GM19397 (cell line): ENCODE data around the gene ESRRB.

ENCODE experiments used
- ATAC-seq: cut with Tn5 transposase; IDR thresholded peaks from one replicate; pipeline ENCODE4 v1.9.1; 2021; ENCODE audit warnings: mild to moderate bottlenecking, moderate library complexity; ENCODE audit not compliant: unreplicated experiment

Gene ESRRB

GRCh38 chr14:76439237-76439775, 63.4 kb downstream of the ESRRB start:
- ATAC-seq, result no peak

- ATAC-seq, result no peak
These were observed 70.5 kb downstream of the ESRRB start for GRCh38 chr14:76446486-76446885.

DNA sequence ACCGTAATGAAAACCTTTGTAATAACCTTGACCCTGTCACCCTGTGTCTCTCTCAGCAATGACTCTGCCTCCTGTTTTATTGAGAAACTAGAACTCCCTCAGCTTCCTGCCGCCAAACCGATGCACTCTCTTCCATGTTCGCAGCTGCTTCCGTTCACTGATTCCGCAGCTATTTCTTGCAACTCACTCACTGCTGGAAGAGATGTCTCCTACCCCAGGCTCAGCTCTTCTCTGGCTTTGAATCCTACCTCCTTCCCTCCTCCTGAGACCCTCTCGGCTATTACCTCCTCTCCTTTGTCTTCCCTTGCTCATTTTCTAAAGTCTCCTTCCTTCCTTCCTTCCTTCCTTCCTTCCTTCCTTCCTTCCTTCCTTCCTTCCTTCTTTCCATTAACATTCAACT, 71.0 kb downstream of the ESRRB start:
- ATAC-seq, result no peak

DNA sequence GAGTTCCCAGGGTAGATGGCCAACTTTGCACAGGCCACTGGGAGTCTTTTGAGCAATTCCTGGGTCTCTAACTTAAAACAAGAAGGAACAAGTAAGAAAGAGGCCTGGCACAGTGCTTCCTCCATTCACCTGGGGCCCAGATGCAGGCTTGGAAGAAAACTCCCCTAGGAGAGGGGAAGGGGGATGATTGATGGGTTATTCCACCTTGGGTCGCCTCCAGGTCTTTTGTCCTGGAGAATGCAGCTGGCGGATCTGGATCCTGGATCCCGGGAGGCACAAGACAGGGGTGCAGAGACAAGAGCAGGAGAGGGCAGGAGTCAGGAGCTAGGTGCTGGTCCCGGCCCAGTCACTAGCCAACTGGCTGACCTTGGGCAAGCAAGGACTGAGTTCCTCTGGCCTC, 74.5 kb downstream of the ESRRB start:
- ATAC-seq, result no peak

- ATAC-seq, result no peak
These were observed 80.3 kb downstream of the ESRRB start for GRCh38 chr14:76456200-76456599.

DNA sequence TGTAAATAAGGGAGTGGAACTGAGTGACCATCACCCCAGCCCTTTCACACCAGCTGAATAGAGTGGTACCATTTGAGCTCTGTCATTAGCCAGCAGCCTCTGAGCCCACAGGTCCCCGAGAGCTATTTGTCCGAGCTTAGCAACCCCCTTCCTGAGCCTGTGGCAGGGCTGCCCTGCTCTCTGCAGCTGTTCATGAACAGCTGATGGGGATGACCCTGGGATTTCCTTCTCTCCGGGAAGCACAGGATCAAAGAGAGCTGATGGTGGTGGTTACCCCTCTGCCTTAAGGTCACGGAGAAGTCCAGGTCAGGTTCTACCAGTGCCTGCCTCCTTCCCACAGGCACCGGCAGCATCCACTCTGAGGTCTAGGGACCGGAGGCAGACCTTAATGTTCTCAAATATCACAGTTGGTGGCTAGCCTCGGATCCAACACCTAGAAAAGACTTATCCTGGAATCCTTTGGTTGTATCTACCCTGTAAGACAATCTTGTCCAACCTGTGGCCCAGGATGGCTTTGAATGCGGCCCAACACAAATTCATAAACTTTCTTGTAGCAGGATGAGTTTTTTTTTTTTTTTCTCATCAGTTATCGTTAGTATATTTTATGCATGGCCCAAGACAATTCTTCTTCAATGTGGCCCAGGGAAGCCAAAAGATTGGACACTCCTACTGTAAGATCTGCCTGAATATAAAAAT, 81.1 kb downstream of the ESRRB start:
- no peak for ATAC-seq

DNA sequence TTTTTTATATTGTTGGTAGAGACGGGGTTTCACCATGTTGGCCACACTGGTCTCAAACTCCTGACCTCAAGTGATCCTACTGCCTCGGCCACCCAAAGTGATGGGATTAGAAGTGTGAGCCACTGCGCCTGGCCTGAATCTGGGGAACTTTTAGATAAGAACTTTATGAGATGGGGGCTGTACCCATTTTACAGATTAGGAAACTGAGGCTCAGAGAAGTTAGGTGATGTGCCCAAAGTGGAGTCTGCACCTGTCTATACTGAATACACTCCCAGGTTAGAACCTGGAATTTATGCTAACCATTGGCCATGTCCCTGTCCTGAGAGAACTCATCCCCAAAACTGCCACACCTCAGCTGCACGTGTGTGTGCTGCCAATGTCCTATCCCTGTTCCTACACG, 81.9 kb downstream of the ESRRB start:
- ATAC-seq, result no peak

DNA sequence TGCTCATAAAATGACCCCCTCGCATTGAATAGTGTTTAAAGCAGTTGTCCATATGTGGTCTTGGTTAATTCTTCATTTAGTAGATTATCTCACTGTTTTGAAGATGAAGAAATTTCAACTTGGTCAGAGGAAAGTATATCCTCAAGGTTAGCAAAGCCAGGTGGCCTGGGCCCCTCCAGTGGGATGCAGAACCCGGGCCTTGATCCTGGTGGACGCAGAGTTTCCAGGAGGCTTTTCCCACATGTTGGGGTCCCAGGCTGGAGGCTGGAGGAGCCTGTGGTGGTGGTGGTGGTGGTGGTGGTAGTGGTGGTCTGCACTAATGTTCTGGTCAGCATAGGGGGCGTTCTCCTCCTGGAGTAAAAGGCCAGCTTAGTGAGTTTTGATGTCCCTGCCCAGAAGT, 85.9 kb downstream of the ESRRB start:
- ATAC-seq, result no peak

- no peak for ATAC-seq
These were observed 86.4 kb downstream of the ESRRB start for GRCh38 chr14:76462330-76462729.

GRCh38 chr14:76463105-76463504, 87.2 kb downstream of the ESRRB start:
- ATAC-seq, result no peak

DNA sequence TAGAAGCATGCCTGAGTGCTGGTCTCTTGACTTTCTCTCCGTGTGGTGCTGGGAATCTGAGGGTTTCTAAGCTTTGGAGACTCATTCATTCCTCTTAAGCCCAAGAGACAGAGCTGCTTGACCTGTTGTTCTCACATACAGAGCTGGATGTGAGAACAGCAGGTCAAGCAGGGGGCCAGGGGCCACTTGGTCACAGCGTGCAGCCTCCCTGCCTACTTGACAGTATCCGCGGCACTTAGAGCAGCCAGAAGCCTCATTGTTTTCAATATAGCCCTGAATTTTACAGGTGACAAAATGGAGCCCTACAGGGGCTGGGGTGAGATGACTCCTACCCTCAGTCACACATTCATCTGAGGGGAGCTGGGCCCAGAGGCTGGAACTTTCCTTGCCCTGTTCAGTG, 88.9 kb downstream of the ESRRB start:
- ATAC-seq, result no peak

DNA sequence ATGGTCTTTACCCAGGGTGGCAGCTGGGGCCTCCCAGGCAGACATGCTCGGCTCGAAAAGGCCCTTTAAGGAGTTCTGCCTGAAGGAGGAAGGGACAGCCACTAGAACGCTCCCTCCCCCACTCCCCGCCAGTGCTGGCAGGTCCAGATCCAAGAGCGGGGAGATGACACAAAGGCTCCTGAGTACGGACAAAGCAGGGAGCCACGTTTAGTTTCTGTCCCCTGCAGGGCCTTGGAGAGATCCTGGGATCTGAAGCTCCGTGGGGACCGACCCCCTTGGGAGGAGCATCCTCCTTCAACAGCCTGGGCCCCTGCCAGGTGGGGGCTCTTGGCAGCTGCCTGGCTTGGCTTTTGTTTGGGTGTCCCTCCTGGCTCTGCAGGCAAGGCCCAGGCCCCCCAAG, 89.7 kb downstream of the ESRRB start:
- ATAC-seq, result no peak

DNA sequence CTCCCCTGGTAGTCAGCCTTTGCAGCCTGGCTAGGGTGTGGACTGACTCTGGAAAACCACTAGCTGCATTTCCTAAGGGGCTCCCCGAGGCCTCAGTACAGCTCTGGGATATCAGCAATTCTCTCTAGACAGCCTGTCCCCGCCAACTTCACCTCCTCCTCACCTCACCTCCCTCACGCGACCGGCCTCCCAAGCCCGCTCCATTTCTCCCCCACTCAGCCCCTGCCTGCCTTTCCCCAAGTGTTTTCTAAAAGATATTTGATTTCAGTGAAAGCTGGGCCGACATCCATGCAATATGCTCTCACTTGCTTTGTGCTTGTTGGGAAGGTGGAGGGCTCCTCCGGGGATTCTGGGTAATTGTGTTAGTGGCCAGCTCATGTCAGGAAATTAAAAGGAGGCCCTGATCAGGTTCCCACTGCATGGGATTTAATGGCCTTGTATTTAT, 91.8 kb downstream of the ESRRB start:
- no peak for ATAC-seq

GRCh38 chr14:76472199-76472723, 96.3 kb downstream of the ESRRB start:
- ATAC-seq, result no peak

GRCh38 chr14:76473481-76474263, 97.7 kb downstream of the ESRRB start:
- no peak for ATAC-seq

GRCh38 chr14:76480426-76480825, 104.5 kb downstream of the ESRRB start:
- no peak for ATAC-seq

DNA sequence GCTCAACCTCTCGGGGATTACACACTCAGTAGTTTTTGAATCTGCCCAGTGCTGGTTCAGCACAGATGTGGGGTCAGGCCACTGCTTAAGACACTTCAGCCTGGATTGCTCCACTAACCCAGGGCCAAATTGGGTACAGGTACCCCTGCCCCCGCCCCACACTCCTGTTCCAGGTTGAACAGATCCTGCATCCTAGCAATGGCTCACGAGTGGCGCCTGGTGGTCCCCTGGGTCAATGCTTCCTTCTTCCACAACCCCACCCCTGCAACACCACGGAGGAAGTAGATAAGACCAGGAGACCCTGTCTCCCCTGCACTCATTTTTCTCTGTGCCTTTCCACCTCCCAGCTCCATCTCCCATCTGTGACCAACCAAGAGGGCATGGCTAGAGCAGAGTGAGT, 108.4 kb downstream of the ESRRB start:
- no peak for ATAC-seq

DNA sequence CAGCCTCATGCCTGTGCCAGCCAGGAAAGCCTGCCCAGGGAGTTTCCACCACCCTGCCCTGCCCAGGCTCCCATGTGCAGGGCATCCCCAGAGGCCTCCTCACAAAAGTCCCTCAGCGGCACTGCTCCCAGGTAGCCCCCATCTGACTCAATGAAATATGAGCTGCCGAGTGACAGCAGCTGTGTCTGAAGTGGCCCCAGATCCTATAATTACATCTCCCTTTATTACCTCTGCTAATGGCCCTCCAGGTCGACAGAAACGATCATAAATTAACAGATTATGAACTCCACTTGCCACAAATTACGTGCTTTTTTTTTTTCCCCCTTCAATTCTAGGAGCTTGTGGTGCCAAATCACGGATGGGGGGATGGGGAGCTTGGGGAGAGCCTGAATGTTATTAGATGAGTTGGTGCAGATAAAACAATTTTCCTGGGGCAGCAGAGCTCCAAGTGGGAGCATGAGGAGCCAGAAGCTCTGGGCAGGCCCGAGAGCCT, 110.4 kb downstream of the ESRRB start:
- ATAC-seq, result no peak

GRCh38 chr14:76488551-76488950, 112.6 kb downstream of the ESRRB start:
- no peak for ATAC-seq

- no peak for ATAC-seq
These were observed 113.7 kb downstream of the ESRRB start for GRCh38 chr14:76489667-76490066.

- no peak for ATAC-seq
These were observed 114.2 kb downstream of the ESRRB start for GRCh38 chr14:76490111-76490510.

GRCh38 chr14:76490735-76491134, 114.8 kb downstream of the ESRRB start:
- no peak for ATAC-seq
